GM19372 (cell line): ENCODE data around the gene PRDM2.
"Not testable (repeated sequence)": the region's sequence is repeated elsewhere in the genome, so short reads cannot be mapped to it uniquely, and the experiment has no call there.

Source experiments
- ATAC-seq: cut with Tn5 transposase; IDR thresholded peaks from one replicate; pipeline ENCODE4 v1.9.1; 2021; ENCODE audit warnings: mild to moderate bottlenecking, low read depth, moderate library complexity; ENCODE audit not compliant: unreplicated experiment

The PRDM2 gene, protein sequence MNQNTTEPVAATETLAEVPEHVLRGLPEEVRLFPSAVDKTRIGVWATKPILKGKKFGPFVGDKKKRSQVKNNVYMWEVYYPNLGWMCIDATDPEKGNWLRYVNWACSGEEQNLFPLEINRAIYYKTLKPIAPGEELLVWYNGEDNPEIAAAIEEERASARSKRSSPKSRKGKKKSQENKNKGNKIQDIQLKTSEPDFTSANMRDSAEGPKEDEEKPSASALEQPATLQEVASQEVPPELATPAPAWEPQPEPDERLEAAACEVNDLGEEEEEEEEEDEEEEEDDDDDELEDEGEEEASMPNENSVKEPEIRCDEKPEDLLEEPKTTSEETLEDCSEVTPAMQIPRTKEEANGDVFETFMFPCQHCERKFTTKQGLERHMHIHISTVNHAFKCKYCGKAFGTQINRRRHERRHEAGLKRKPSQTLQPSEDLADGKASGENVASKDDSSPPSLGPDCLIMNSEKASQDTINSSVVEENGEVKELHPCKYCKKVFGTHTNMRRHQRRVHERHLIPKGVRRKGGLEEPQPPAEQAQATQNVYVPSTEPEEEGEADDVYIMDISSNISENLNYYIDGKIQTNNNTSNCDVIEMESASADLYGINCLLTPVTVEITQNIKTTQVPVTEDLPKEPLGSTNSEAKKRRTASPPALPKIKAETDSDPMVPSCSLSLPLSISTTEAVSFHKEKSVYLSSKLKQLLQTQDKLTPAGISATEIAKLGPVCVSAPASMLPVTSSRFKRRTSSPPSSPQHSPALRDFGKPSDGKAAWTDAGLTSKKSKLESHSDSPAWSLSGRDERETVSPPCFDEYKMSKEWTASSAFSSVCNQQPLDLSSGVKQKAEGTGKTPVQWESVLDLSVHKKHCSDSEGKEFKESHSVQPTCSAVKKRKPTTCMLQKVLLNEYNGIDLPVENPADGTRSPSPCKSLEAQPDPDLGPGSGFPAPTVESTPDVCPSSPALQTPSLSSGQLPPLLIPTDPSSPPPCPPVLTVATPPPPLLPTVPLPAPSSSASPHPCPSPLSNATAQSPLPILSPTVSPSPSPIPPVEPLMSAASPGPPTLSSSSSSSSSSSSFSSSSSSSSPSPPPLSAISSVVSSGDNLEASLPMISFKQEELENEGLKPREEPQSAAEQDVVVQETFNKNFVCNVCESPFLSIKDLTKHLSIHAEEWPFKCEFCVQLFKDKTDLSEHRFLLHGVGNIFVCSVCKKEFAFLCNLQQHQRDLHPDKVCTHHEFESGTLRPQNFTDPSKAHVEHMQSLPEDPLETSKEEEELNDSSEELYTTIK (N-terminal part only)

DNA sequence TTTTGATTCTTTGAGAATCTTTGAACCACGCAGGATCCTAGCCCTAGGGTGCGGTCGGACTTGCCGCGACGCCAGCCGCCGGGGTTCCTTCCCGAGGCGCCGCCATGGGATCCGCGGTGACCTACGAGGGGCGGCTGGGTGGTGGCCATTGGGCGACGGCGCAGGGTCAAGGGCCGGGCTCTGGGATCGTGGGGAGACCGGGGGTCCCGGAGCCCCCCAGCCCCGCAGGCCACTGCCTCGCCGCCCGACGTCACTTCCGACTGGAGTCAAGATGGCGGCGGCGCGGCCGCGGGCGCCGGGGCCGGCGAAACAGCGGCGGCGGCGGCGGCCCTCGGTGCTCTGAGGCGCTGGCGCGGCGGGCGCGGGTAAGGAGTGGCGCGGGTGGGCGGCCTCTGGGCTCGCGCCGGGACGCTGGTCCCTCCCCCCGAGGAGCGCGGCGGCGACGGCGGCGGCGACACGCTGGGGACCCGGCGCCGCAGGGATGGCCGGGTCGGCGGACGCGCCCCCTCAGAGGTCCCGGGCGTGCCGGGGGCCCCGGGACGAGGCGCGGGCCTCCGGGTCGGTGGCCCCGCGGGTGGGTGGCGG lies at the start of gene PRDM2:
Gene PRDM2 (plus strand): TSS at position 253 of the 585 bp plus-strand sequence. CDS start 15,418 bp downstream, outside the sequence.
- no peak for ATAC-seq

DNA sequence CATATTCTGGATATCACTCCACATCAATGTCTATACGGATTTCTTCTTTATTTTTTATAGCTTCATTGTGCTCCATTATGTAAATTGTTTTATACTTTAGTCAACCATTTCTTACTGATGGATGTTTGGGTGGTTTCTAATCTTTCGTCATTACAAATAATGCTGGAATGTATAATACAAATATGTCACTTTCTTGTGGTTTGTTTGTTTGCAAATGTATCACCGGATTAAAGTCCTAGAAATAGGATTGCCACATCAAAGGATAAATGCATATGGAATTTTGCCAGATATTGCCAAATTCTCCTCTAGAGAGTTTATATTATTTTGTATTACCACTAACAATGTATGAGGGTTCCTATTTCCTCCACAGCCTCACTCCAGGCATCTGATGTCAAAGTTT lies 48.7 kb upstream of the PRDM2 start:
- ATAC-seq, result no peak

DNA sequence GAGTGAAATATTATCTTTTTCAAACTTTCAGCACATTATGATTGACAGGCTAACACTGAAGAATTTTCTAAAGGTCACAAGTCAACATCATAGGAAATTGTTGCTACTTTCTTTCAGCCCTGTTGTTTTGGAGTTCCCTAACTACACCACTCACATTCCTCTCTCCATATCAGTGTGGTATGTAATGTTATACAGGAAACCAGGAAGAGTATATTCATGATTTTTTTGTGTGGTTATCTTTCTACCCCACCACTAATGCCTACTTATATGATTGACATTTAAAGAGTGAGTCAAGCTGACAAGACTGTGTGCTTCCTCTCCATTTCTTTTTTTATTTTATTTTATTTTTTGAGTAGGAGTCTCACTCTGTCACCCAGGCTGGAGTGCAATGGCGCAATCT lies 47.8 kb upstream of the PRDM2 start:
- ATAC-seq, result no peak

DNA sequence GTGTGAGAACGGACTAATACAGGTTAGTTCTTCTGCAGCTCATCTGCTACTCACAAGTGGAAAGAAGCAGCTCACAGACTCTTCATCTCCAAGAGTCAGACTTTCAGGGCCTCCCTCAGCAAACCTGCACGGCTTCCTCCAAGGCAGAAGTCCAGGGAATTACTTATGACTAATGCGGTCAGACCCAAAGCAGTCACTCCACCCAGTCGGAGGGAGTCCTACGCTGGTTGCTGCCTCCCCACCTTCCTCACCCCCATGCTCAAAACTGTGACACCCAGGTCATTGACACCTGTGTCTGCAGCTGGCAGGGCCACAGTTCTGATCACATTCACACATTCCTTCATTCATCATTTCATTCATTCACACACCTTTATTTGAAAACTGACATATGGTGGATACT lies 38.4 kb upstream of the PRDM2 start:
- no peak for ATAC-seq

DNA sequence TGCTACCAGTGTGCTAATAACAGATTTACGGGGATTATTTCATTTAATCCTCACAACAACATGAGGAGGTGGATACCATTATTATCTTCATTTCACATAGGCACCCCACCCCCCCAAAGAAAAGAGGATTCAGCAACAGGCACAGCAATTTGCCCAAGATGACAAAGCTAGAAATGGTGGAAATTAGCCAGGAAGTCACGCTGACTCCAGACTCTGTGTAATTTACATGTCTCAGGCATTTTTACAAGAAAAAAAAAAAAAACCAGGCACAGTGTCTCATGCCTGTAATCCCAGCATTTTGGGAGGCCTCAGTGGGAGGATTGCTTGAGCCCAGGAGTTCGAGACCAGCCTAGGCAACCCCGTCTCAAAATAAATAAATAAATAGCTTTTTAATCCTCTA lies 37.5 kb upstream of the PRDM2 start:
- ATAC-seq, result no peak

DNA sequence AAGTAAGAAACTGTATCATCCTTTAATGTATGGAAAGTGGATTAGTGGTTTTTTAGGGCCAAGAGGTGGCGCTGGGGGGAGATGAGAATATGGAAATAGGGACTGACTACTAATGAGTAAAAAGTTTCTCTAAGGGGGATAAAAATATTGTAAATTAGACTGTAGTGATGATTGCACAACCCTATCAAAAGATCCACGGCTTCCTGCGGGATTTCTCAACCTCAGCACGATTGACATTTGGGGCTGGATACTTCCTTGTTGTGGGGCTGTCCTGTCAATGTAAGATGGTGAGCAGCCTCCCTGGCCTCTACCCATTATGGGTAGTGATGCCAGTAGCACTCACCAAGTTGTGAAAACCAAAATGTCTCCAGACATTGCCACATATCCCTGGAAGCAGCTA lies 36.0 kb upstream of the PRDM2 start:
- no peak for ATAC-seq

DNA sequence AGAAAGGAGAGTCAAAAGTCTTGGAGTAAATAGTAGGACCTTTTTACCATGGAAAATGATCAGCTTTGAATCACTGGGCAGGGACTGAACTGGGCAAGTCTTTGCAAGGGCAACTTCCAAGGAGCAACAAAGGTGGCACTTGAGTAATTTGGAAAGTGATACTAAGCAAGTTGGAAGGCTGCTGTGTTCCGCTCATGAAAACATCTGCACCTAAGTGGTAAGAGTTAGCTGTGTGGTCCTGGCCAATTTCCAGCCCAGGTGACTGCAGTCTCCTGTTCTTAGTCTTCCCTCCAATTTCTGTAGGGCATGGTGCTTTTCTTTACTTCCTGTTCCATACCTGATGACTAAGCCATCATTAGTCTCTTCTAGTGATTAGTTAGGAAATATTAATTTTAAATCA lies 35.5 kb upstream of the PRDM2 start:
- no peak for ATAC-seq

DNA sequence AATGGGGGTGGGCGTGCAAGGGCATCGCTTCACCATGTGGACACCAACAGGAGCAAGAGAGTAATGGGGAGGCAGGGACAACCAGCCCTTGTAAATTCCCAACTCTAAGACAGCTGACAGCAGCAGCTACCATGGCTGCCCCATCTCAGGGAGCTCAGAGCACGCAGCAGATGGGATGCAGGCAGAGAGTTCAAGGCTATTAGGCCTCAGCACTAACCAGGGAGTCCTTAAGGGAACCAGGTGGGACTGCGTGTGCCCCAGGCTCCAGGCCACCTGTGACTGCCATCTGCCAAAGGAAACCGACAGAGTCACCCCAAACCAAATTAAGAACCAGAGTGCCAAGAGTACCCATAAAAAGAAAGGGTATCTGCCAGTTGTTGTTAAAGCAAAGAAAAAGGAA lies 33.7 kb upstream of the PRDM2 start:
- no peak for ATAC-seq

DNA sequence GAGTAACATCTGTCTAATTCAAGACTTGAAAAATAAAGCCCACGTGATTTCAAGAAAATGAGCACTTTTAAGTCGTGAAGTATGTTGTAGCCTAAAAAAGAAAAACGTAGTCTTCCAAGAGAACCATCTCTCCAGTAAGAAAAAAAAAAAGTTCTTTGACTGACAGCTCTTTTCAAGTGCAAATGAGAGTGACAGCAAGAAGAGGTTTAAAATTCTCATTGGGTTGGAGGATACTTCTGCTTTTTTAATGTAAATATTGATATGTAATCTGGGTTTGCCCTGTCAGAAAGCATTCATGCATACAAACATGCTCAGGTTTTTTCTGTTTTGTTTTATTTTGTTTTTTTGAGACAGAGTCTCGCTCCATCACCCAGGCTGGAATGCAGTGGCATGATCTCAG lies 32.3 kb upstream of the PRDM2 start:
- ATAC-seq, result no peak

DNA sequence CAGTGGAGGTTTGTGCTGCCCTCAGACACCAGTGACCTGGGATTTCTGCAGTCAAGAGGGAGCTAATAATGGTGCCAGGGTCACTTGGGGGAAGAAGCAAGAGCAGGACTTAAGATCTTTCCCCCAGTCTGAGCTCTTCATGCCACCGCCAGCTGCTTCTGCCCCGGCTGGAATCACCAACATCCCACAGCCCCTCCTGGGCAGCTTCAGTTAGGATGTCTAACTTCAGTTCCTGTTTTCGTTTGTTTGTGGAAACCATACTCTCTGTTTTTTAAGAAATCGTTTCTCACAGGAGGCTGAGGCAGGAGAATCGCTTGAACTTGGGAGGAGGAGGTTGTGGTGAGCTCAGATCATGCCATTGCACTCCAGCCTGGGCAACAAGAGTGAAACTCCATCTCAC lies 25.6 kb upstream of the PRDM2 start:
- no peak for ATAC-seq

DNA sequence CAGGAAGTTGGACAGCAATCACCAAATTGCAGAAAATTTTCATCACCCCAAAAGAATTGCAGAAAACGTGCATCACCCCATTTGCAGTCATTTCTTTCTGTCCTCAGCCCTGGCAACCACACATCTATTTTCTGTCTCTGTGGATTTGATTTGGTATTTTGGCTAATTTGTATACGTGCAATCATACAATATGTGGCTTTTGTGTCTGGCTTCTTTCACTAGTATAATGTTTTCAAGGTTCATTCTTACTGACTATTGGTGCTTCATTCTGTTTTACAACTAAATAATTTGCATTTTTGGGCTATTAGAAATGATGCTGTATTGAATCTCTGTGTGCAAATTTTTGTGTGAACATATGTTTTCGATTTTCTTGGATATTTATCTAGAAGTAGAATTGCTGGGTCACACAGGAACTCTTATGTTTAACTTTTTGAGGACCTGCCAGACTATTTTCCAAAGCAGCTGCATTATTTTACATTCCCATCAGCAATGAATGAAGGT lies 24.8 kb upstream of the PRDM2 start:
- ATAC-seq, result no peak

DNA sequence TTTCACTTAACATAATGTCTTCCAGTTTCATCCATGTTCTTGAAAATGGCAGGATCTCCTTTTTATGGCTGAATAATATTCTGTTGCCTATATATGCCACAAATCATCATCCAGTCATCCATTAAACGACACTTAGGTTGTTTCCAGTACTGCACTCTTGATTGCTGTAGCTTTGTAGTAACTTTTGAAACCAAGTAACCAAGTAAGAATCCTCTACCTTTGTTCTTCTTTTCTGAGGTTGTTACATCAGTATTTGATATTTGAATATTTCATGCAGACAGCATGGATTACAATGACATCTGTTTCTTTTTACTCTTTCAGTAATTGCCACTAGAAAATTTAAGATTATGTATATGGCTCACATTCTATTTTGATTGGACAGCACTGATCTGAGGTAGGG lies 22.1 kb upstream of the PRDM2 start:
- ATAC-seq, result no peak

DNA sequence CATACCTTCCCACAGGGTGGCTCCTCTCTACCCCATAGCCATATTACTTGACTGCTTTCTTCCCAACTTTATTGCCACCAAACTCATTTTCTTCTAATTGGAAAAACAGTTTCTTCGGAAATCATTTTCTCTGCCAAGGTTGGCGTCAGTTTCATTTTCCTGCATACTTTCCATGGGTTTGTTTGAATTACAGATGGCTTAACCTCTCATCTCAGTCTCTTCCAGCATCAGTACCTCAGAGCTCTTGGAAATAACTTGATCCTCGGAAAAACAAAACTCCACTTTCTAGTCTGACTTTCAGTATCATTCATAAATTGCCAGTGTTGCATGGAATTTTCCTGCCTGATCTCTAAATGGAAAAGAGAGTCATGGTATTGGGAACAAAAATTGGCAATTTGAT lies 20.3 kb upstream of the PRDM2 start:
- no peak for ATAC-seq

DNA sequence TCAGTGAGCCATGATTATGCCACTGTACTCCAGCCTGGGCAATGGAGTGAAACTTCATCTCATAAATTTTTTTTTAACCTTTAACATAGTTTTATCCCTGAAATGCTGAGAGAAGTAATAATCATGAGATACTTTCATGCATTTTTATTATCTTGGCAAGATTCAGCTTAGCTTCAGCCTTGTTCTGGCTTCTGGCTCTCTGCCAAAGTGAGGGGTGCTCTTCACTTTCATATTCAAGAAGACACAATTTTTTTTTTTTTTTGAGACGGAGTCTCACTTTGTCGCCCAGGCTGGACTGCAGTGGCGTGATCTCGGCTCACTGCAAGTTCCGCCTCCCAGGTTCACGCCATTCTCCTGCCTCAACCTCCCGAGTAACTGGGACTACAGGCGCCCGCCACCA lies 19.4 kb upstream of the PRDM2 start:
- ATAC-seq, result not testable (repeated sequence)

DNA sequence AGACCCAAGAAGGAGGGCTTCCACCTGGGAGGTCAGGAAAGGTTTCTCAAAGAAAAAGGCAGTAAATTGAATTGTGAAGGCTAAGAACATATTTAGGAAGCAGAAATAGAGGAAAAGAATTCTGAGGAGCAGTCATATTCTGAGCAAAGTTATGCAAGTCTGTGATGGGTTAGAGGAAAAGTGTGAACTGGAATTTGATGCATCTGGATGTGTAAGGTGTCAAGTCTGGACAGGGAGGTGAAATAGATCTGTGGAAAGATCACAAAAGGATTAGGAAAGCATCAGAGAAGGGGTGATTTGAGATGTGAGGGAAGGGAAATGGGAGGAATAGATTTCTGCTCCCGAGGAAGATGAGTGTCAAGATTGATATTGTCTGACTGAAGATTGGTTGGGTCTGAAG lies 18.1 kb upstream of the PRDM2 start:
- ATAC-seq, result no peak

DNA sequence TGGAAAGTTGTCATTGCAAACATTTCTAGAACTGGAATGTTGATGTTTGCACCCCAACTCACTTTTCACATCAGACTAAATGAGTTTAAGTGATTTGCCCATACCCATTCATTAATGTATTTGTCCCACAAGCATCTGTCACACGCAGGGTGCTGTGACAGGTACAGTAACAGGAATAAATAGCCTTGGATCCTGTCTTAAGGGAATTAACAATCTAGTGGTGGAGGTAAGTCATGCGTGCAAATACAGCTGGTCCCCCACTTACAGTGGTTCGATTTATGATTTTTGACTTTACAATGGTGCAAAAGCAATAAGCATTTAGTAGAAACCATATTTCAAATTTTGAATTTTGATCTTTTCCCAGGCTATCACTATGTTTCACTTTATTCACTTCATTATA lies 17.5 kb upstream of the PRDM2 start:
- ATAC-seq, result no peak

DNA sequence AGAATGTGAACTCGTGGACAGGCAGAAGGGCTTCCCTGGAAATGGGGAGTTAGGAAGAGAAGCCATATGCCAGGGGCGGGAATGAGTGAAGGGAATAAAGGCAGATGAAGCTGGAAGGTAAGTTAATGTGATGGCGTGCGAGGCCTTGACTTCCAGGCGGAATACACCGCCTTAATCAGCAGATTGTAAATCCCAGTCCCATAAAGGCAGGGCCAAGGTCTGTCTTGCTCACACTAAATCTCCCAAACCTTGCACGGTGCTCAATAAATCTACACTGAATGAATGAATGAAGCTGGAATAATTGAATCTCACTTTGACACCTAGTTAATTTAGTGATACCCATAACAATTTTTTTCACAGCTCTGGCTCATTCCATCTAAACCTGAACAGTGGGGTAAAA lies 16.8 kb upstream of the PRDM2 start:
- ATAC-seq, result no peak

DNA sequence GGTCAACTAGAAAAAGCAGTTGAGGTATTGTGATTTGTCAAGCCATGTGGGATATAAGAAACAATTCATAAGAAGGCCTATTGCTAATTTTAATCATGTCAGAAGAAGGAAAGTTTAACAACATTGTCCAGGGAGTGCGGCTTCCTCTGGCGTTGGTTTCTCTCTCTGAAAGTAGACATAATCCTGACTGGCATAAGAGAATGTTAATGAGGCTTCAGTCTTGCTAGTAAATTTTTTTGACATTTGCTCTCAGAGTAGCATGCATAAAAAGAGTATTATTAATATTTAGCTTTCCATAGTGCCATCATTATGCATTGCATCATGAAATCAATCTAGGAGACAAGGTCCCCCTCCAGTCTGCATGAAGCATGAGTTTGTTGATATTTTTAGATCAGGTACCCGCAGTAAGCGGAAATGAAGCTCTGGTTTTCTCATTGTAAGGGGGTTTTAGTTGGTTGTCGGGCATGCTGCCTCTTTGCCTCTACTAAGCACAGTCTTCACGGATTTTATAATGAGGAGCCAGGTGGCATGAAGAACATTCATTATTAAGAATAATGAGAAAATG lies 12.8 kb upstream of the PRDM2 start:
- ATAC-seq, result no peak

DNA sequence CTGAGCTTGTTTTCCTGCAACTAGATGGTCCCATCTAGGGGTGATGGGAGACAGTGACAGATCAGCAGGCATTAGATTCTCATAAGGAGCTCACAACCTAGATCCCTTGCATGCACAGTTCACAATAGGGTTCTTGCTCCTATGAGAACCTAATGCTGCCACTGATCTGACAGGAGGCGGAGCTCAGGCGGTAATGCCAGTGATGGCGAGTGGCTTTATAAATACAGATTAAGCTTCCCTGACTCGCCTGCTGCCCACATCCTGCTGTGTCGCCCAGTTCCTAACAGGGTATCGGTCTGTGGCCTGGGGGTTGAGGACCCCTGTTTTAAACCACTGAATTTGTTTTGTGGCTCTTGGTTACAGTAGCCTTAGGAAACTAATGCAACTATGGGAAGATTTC lies 6.9 kb upstream of the PRDM2 start:
- ATAC-seq, result not testable (repeated sequence)
